GM12864 (cell line): ENCODE data around the gene UBL4B.

Source experiments
- DNase-seq: peaks from one replicate; pipeline ENCODE4 v3.0.0-alpha.2; 2011; ENCODE audit warnings: low read depth
- H3K4me3 ChIP-seq: 2 replicates; pipeline ENCODE4 v1.5.1; 2011; ENCODE audit warnings: mild to moderate bottlenecking, low read depth, low read length, control low read depth
- TF ChIP-seq, protein P1 (sequence below): IDR thresholded peaks from 2 replicates; pipeline ENCODE4 v1.5.1; 2011; ENCODE audit warnings: low read depth, mild to moderate bottlenecking, moderate library complexity, low read length, control low read depth, inconsistent platforms; ENCODE audit errors: missing control alignments

Gene UBL4B

DNA sequence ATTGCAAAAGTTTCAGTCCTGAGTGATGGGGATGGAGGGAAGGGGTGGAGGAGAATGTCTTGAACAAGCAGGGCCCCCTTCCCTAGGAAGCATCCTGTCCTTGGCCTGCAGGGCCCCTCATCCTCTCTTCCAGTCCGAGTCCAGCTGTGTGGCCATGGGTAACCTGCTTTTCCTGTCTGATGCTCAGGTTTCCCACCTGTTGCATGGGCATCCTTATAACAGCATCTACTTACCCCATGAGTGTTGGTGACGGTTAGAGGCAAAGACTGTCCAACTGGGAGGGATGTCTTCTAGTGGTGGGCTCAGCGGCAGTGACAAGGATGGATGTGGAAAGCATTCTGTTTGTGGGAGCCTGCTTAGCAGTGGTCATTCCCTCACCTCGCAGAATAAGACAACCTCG lies 1.9 kb downstream of the UBL4B start:
- TF ChIP-seq, protein P1, sequence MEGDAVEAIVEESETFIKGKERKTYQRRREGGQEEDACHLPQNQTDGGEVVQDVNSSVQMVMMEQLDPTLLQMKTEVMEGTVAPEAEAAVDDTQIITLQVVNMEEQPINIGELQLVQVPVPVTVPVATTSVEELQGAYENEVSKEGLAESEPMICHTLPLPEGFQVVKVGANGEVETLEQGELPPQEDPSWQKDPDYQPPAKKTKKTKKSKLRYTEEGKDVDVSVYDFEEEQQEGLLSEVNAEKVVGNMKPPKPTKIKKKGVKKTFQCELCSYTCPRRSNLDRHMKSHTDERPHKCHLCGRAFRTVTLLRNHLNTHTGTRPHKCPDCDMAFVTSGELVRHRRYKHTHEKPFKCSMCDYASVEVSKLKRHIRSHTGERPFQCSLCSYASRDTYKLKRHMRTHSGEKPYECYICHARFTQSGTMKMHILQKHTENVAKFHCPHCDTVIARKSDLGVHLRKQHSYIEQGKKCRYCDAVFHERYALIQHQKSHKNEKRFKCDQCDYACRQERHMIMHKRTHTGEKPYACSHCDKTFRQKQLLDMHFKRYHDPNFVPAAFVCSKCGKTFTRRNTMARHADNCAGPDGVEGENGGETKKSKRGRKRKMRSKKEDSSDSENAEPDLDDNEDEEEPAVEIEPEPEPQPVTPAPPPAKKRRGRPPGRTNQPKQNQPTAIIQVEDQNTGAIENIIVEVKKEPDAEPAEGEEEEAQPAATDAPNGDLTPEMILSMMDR: no peak
- DNase-seq: no peak
- no peak overlapping the region for H3K4me3 ChIP-seq

DNA sequence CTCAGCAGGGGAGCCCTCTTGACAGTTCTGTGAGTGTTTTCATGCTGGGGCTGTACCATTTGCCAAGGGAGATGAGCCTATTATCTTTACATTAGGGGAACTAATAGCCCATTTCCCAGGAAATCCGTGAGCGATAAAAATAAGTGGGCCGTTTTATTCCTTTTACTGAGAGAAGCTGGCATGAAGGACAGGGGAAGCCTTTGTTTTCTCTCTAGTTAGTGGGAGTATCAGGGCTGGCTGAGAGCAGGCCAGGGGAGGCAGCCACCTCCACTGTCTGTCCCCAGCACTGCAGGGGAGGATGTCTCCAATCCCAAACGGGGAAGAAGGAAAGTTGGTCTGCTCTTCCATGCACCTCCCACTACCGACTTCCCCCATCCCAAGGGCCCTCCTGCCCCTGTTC lies 2.5 kb downstream of the UBL4B start:
- no peak for DNase-seq
- no peak overlapping the region for H3K4me3 ChIP-seq
- TF ChIP-seq, protein P1: no peak

DNA sequence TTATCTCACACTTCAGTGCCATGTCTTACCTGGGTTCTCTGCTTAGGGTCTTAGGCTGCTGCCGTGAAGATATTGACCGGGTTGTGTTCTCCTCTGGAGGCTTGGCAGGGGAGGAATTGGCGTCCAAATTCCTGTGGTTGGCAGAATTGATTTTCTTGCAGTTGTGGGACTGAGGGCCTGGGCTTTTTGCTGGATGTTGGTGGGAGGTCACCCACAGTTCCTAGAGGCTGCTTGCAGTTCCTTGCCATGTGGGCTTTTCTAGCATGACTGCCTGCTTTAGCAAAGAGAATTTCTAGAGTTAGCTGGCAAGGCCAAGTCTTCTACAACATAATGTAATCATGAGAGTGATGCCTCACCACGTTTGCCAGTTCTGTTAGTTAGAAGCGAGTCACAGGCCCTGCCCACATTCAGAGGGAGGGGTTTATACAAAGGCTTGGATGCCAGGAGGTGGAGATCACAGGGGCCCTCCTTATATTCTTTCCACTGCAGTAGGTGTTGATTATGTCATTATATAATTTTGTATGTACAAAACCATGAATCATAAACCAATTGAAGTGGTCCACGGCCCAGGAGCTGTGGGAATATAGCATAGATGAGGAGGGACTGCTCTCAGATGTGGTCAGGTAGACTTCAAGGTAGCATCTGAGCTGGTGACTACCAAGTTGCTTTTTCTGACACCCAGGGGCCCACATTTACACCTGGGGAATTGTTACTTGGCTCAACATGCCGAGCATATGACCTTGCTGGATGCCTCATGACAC lies 6.6 kb downstream of the UBL4B start:
- TF ChIP-seq, protein P1: no peak
- DNase-seq: no peak
- H3K4me3 ChIP-seq: no peak overlapping the region

DNA sequence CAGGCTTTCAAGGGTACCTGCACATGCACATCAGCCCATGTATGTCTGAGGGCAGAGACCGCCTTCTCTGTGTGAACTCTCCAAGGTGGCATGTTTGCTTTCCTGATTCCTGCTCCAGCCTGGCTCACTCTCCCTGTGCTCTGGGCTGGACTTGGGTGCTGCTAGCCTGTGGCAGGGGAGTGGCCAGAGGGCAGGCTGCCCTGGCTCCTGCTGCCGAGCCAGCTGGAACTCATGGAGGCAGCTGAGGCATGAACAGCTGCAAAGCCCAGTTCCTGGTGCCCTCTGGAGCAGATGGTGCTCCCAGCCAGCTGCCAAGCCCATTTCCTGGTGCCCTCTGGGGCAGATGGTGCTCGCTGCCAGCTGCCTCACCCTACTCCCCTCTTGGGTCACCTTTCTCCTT lies 7.6 kb downstream of the UBL4B start:
- no peak for DNase-seq
- TF ChIP-seq, protein P1: no peak
- no peak overlapping the region for H3K4me3 ChIP-seq

DNA sequence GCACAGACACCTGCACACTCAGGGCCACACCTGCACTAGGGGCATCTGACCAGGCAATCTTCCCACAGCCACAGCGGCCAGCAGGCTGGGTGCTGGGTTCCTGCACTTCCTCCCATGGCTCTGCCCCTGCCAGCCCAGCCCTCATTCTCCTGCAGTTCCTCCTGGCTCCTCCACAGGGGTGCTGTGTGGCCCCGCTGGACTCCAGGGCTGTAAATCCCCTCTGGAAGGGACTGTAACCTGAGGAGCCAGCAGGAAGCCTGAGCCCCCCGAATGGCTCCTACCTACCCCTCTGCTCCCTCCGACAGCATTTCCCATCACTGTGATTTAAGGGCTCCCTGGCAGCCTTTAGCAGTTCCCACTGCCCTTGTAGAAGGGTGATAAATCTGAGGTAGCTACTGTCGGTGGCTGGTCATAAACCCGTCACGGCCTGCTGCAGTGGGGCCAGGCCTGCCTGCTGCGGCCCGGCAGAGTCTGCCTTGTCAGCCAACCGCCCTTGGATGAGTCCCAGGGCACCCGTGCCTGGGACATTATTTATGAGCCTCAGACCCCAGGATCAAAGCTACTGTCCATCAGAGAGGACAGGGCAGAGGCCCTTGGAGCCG lies 8.8 kb downstream of the UBL4B start:
- DNase-seq: no peak
- no peak overlapping the region for H3K4me3 ChIP-seq
- TF ChIP-seq, protein P1: no peak

DNA sequence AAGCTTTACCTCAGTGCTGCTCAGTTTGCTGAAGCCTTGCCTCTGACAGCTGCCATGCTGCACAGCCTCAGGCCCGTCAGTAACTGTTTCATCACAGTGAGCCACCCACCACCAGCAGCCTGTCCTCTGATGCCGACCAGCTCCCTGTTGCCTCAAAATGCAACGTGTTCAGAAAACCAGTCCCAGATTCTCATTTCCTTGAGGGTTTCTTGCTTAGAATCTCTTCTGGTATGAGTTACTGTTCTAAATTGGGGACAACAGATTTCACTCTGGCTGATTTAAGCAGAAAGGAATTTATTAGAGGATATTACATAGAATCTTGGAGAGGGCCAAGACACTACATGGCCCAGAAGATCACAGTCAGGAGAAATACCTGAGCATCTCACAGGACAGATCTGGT lies 11.0 kb downstream of the UBL4B start:
- TF ChIP-seq, protein P1: no peak
- no peak overlapping the region for H3K4me3 ChIP-seq
- no peak for DNase-seq

DNA sequence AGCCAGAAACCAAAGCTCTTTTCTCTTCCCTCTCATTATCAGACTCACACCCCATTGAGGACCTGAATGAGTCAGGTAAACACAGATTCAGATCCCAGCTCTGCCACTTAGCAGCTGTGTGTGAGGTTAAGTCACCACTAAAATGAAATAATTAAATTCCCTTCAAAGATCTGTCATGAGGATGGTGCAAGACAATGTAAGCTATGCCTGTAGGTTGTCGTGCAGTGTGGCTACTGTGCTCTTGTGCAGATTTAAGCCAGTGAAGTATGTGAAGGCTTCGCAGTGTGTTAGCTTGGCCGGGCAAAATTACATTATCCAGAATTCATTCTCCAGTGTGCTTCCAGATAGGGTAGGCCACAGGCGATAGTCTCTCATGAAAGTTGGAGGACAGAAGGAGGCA lies 13.6 kb downstream of the UBL4B start:
- no peak overlapping the region for H3K4me3 ChIP-seq
- DNase-seq: no peak
- TF ChIP-seq, protein P1: no peak
